AG08396 (cell line): Measurements from ENCODE around the gene DDIAS.
"Not testable (repeated sequence)": the region's sequence is repeated elsewhere in the genome, so short reads cannot be mapped to it uniquely, and the experiment has no call there.

Experiments used
- DNase-seq: peaks from one replicate; pipeline ENCODE4 v3.0.0; 2012; ENCODE audit warnings: low spot score, mixed read lengths

Gene DDIAS

DNA sequence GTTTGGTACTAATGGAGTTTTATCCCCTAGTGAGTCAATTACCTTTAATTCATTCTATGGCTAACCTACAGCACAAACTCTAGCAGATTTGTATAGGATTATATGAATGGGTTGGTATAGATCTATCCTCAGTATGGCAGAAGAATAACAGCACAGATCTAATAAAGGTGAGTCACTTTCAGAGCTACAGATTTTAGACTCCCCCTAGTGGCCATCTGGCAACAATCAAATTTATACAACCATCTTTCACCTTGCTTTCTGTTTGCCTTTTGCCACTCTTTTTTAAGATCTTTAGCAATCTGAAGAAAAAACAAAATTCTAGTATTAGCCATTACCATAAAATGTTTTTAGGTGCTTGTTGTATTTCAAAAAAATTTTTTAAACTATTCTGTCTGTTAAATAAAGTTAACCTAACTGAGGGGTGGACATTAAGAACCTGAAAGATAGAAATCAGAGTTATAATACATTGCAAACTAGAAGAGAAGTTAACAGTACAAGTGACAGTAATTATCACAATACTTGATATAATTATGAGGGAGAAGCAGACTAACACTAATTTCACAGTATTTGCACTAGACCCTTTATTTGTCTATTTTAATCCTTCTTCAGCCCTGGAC is 25.8 kb downstream of the DDIAS start:
- peak; percentile 47 for DNase-seq

DNA sequence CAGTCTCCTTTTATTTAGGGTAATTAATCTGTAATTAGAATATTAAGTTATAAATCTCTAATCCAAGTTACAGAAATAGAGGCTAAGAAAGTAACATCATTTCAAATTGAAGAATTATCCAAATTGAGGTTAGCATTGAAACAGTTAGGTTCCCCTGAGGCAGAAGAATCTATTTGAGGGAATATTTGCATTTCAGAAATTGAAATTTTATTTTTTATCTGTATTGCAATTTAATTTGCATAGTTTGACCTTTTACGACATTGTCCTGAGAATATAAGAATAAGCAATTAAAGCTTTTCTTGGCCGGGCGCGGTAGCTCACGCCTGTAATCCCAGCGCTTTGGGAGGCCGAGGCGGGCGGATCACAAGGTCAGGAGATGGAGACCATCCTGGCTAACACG is 27.6 kb downstream of the DDIAS start:
- no peak for DNase-seq

DNA sequence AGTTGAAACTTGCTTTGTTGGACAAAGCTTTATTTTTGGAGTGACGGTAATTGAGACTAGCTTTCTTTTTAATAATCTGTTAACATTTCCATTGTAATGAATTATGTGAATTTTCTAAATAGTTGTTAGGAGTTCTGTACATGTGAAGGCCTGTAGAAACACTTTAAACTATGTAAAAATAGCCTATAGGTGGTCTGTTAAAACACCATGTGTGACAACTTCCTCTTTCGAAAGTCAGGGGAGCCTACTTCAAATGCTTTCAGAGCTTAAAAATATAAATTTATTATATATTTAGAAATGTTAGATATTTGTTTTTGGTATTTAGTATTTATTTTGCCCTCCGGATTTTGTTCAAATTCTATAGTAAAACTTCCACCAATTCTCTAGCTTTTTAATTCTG is 28.7 kb downstream of the DDIAS start:
- DNase-seq, result no peak

DNA sequence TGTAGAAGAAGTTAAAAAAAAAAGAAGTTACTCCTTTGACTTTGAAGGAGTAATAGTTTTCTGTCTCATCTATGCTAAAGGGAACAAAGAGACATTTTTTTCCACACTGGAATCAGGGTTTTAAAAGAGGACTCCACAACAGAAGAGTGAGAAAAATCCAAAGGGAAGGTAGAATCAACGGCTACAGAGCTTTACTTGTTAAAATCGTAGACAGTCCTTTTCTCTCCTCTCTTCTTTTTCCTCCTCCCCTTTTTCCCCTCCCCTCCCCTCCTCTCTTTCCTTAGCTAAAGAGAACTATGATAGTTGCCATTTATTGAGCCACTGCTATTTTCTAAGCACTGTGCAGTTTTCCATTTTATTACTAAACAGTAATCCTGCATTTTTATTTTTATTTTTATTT is 29.2 kb downstream of the DDIAS start:
- DNase-seq, result no peak

DNA sequence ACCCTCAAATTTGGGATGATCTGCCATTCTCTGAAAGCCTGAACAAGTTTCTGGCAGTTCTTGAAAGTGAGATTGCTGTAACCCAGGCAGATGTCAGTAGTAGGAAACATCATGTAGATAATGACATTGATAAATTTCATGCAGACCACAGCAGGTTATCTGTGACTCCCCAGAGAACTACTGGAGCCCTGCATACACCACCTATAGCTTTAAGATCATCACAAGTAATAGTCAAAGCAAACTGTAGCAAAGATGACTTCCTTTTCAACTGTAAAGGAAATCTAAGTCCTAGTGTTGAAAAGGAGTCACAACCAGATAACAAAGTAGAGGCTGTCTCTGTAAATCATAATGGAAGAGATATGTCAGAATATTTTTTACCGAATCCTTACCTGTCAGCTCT is 31.0 kb downstream of the DDIAS start:
- DNase-seq, result no peak

DNA sequence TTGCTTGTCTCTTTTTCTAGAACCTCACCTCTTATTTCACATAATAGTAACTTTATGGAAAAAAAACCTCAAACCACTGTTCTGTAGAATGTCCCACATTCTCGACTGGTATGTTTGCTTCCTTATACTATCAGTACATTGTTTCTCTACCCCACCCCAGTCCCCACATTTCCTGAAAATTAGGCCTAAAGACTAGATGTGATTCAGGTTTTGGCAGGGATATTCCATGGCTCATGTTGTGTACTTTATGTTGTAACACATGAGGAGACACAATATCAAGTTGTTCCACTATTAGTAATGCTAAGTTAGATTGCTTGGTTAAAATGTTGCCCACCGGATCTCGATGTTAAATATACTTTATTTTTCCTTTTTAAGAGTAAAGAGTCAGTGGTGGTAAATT is 34.7 kb downstream of the DDIAS start:
- DNase-seq, result no peak

DNA sequence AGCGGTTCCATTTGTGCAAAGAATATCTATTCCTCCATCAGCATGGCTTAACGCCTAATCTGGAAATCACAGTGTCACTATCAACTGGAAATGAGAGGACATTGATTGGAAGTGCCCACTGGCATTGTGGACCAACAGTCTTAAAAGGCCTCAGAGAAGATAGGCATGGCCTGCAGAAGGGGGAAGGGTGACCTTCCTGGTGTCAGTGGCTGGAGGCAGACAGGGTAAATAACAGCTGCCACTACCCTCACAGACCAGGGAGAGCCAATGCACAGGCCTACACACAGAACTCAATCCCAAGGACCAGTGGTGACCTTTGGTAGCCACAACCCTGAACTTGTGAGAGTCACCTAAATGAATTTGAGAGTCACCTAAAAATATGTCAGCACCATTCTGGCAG is 36.0 kb downstream of the DDIAS start:
- no peak for DNase-seq

DNA sequence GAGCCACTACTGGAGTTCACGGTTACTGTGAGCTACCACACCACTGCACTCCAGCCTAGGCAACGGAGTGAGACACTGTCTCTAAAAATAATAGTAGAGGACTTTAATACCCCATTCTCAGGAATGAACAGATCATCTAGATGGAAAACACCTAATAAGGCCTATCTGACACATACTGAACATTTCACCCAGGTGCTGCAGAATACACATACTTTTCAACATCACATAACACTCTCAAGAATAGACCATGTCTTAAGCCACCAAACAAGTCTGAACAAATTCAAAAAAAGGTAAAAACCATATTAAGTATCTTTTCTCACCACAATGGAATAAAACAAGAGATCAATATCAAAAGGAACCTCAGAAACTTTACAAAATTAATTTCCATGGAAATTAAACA is 37.9 kb downstream of the DDIAS start:
- no peak for DNase-seq

DNA sequence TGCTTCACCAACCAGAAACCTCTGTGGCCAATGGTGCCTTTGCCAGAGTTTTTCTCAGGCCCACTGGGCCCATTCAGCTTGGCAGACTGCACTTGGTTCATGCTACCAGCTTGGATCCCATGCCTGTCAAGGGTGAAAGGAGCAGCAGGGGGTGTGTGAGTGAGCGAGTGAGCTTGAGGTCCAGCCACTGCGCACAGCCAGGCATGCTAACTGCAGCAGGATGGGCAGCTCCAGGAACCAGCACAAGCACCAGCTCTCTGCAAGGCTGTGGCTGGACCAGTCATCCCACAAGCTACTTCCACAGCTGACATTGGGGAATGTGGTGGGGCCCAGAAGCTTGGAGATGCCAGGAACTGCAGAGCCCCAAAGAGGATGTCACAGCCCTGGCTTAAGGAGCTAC is 40.8 kb downstream of the DDIAS start:
- no peak for DNase-seq

DNA sequence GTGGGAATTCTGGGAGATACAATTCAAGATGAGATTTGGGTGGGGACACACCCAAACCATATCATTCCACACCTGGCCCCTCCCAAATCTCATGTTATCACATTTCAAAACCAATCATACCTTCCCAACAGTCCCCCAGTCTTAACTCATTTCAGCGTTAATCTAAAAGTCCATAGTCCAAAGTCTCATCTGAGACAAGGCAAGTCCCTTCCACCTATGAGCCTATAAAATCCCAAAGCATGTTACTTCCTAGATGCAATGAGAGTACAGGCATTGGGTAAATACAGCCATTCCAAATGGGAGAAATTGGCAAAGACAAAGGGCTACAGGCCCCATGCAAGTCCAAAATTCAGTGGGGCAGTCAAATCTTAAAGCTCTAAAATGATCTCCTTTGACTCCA is 41.9 kb downstream of the DDIAS start:
- not testable (repeated sequence) for DNase-seq

DNA sequence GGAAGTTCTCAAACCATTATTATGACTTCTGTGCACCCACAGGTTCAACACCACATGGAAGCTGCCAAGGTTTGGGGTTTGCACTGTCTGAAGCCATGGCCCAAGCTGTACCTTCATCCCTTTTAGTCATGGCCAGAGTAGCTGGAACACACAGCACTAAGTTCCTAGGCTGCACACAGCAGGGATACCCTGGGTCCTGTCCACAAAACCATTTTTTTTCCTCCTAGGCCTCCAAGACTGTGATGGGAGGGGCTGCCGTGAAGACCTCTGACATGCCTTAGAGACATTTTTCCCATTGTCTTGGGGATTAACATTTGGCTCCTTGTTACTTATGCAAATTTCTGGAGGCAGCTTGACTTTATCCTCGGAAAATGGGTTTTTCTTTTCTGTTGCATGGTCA is 42.7 kb downstream of the DDIAS start:
- no peak for DNase-seq

DNA sequence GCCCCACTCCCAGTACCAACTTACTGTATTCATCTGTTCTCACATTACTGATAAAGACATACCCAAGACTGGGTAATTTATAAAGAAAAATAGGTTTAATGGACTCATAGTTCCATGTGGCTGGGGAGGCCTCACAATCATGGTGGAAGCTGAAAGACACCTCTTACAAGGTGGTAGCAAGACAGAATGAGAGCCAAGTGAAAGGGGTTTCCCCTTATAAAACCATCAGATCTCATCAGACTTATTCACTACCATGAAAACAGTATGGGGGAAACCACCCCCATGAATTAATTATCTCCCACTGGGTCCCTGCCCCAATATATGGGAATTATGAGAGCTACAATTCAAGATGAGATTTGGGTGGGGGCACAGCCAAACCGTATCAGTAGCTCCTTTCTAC is 43.5 kb downstream of the DDIAS start:
- DNase-seq, result not testable (repeated sequence)

DNA sequence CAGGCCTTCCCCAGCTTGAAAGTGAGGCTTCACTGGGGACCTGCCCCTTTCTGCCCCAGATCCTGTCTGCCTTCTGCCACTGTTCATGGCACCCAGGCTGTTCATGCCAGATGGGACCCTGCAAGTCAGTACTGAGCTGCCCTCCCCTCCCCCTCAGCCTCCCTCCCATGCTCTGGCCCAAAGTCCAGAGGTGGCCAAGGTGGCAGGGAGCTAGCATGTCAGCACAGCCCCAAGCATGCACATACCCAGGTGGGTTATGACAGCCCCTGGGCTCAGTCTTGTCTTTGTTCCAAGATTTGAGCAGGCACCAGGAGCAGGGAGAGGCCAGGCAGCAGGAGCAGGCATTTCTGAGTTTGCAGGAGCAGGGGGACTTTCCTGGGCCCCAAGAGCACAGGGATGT is 44.1 kb downstream of the DDIAS start:
- no peak for DNase-seq

DNA sequence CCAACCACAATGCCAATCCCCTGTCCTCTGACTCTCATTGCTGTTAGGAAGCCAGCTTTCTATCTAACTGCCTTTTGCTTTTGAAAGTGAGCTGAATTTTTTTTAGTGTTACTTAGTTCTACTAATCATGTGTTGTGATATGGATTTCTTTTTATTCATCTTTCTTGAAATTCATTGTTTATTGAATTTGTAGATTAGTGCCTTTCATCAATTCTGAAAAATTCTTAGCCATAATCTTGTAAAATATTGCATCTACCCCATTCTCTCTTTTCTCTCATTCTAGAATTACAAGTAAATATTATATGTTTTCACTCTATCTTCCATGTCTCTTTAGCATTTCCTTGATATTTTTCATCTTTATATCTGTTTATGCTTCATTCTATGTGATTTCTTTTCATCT is 47.8 kb downstream of the DDIAS start:
- no peak for DNase-seq

DNA sequence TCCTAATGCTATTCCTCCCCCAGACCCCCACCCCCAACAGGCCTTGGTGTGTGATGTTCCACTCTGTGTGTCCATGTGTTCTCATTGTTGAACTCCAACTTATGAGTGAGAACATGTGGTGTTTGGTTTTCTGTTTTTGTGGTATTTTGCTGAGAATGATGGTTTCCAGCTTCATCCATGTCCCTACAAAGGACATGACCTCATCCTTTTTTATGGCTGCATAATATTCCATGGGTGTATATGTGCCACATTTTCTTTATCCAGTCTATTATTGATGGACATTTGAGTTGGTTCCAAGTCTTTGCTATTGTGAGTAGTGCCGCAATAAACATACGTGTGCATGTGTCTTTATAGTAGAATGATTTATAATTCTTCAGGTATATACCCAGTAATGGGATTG is 49.0 kb downstream of the DDIAS start:
- DNase-seq, result not testable (repeated sequence)

DNA sequence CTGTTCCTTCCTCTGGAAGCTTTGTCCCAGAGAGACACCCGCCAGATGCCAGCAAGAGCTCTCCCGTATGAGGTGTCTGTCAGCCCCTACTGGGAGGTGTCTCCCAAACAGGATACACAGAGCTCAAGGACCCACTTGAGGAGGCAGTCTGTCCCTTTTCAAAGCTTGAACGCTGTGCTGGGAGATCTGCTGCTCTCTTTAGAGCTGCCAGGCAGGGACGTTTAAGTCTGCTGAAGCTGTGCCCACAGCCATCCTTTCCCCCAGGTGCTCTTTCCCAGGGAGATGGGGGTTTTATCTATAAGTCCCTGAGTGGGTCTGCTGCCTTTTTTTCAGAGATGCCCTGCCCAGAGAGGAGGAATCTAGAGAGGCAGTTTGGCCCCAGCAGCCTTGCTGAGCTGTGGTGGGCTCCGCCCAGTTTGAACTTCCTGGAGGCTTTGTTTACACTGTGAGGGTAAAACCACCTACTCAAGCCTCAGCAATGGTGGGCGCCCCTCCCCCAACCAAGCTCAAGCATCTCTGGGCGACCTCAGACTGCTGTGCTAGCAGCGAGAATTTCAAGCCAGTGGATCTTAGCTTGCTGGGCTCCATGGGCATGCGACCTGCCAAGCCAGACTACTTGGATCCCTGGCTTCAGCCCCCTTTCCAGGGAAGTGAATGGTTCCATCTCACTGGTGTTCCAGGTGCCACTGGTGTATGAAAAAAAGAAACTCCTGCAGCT is 54.4 kb downstream of the DDIAS start:
- not testable (repeated sequence) for DNase-seq

DNA sequence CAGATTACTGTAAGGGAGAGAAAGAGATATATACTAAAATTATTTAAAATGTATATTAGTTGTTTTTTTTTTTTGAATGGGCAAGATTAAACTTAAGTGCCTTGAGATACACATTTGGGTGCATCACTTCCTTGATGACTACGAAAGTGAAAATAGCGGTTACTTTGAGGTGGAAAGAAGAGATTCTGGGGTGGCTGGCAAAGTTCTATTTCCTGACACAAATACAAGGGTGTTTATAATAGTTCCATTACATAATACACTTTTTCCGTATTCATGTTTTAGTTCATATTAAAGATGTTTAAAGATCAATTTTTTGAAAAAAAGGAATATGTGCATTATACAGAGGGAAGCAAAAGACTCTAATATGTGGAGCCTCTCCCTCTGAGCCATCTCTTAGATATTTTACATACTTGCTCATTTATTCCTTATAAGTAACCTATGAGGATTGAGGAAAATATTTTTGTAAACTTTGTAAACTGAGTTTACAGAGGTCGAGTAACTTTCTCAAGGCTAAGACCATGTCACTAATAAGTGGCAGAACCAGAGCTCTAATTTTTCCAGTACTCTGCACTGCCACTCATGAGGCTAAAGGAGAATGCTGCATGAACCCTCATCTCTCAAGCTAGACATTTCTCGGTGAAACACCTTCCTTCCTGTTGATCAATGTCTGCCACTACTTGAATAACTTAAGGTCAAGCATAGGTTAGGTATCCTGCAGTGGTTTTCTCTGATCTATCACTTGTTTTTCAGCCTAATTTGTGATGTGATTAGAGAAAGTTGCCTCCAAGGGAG is 58.6 kb downstream of the DDIAS start:
- no peak for DNase-seq

DNA sequence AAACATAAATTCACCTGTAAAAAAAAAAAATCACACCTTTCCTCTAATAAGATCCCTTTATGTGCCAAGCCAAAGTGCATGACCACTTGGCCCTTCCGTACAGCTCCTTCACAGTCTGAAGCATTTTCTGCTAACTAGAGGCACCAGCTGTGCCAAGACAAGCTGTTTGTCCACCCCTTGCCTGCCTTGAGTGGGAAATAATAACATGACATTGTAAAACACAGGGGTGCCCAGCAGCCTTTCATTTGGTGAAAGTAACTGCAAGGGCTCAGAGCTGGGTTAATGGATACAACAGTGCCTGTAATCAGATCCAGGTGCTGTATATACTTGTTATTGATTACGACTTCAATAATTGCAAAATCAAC is 59.2 kb downstream of the DDIAS start:
- no peak for DNase-seq

DNA sequence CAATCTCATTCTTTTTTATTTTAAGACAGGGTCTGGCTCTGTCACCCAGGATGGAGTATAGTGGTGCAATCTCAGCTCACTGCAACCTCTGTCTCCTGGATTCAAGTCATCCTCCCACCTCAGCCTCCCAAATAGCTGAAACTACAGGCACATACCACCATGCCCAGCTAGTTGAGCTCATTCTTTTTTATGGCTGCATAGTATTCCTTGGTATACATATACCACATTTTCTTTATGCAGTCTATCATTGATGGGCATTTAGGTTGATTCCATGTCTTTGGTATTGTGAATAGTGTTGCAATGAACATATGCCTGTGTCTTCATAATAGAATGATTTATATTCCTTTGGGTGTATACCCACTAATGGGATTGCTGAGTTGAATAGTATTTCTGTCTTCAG is 60.5 kb downstream of the DDIAS start:
- DNase-seq, result not testable (repeated sequence)

DNA sequence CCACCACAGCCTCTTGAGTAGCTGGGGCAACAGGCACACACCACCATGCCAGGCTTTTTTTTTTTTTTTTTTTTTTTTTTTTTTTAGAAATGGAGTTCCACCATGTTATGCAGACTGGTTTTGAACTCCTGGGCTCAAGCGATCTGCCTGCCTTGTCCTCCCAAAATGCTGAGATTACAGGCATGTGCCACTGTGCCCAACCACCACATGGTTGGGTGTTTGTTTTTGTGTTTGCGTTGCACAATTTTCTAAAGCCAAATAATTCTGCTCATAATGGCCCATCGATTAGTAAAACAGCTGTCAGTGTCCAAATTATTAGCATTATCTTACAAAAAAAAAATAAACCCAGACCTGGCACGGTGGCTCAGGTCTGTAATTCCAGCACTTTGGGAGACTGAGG is 65.8 kb downstream of the DDIAS start:
- no peak for DNase-seq

DNA sequence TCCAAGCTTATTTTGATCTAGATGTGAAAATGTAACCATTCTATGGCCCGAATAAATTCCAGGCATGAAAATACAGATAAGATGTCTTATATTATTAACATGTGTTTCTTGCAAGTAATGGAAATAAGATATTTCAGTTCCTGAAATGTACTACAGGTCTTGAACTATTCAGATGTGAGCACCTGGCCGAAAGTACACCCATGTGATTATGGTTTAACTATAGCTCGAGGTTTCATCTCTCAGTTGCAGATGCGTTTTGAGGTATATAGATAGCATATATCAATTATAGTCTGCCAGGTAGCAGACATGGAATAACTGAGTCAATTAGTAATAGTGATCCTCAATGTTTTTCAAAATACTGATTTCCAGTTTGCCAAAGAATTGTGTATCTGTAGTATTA is 68.3 kb downstream of the DDIAS start:
- no peak for DNase-seq

DNA sequence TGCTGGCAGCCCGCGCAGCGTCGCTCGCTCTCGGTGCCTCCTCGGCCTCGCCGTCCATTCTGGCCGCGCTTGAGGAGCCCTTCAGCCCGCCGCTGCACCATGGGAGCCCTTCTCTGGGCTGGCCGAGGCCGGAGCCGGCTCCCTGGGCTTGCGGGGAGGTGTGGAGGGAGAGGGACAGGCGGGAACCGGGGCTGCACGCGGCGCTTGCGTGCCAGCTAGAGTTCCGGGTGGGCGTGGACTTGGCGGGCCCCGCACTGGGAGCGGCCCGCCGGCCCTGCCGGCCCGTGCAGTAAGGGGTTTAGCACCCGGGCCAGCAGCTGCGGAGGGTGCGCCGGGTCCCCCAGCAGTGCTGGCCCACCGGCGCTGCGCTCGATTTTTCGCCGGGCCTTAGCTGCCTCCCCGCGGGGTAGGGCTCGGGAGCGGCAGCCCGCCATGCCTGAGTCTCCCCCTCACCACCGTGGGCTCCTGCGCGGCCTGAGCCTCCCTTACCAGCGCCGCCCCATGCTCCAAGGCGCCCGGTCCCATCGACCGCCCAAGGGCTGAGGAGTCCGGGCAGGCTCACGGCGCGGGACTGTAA is 69.1 kb downstream of the DDIAS start:
- not testable (repeated sequence) for DNase-seq

DNA sequence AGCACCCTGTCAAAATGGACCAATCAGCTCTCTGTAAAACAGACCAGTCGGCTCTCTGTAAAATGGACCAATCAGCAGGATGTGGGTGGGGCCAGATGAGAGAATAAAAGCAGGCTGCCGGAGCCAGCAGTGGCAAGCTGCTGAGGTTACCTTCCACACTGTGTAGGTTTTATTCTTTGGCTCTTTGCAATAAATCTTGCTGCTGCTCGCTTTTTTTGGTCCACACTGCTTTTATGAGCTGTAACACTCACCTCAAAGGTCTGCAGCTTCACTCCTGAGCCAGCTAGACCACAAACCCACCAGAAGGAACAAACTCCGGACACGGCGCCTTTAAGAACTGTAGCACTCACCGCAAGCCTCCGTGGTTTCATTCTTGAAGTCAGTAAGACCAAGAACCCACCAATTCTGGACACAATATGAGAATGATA is 70.0 kb downstream of the DDIAS start:
- DNase-seq, result not testable (repeated sequence)
